ENCODE measurements around the gene SMAP1. TPM values are rescaled to one million over a fixed set of nuclear protein-coding genes. Genes with fewer than 3 reads are reported as not detected.
"Not testable (repeated sequence)": the region's sequence is repeated elsewhere in the genome, so short reads cannot be mapped to it uniquely, and the experiment has no call there.

The SMAP1 gene
- total RNA-seq, 4 donors from 2014 or later = 27.3 to 33.9 (median 32.4) TPM

DNA sequence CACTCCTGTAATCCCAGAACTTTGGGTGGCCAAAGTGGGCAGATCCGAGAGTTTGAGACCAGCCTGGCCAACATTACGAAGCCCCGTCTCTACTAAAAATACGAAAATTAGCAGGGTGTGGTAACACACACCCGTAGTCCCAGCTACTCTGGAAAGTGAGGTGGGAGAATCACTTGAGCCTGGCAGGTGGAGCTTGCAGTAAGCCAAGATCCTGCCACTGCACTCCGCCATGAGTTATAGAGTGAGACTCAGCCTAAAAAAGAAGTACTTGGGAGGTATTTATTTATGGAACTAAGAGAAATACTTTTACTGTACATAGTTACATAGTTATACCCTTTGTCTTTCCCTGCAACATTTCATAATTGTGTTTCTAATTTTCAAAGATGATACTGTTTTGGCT lies 67.8 kb downstream of the SMAP1 start:
- TF ChIP-seq CTCF (IDR thresholded peaks at IDR 0.05) (no peak), POLR2A (IDR thresholded peaks at IDR 0.05) (no peak)
- H3K27ac ChIP-seq = no peak overlapping the region
- WGBS, 2 donors = 96% methylated on average over 6 of the region's 6 CpGs

DNA sequence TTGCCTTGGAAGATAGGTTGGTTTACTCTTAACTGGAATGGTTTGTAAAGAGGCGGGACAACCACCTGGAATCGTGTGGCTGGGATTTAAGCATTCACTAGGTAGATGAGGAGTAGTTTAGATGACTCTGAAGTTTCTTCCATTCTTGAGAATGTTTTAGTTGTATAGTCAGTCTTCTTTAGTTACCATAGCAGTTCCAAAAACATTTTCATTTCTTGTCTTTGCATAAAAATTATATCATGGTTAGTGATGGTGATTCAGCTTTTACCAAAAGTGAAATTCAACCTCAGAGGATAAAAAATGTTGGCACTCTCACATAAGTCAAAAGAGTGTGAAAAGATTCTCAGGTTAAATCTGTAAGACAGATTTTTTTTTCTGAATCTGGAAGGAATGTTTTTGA lies 70.3 kb downstream of the SMAP1 start:
- intact Hi-C loops (cut with DNase I) = no loop called here
- H3K27ac ChIP-seq = no peak overlapping the region
- no peaks in the 10 kb centered on the region for H3K9me3 ChIP-seq
- peaks cover 0 to 6% of the 10 kb centered on the region in 2 donors for H3K4me1 ChIP-seq
- H3K27me3 ChIP-seq = no peaks in the 10 kb centered on the region
- WGBS, 2 donors = 92 to 94% methylated on average over 2 of the region's 2 CpGs
- no peak for DNase-seq
- TF ChIP-seq POLR2A (IDR thresholded peaks at IDR 0.05) (no peak), CTCF (IDR thresholded peaks at IDR 0.05) (no peak)
- no peaks in the 10 kb centered on the region for H3K36me3 ChIP-seq
- no peak overlapping the region for H3K4me3 ChIP-seq (replicated peaks in 1 of 3)

More for the DNA sequence above, 67.8 kb downstream of the SMAP1 start:
- Histone ChIP-seq H3K4me1 (no peaks in the 10 kb centered on the region), H3K36me3 (no peaks in the 10 kb centered on the region), H3K4me3 (replicated peaks in 1 of 3) (no peak overlapping the region), H3K9me3 (no peaks in the 10 kb centered on the region), H3K27me3 (no peaks in the 10 kb centered on the region)
- intact Hi-C loops (cut with DNase I) = no loop called here
- no peak for DNase-seq

DNA sequence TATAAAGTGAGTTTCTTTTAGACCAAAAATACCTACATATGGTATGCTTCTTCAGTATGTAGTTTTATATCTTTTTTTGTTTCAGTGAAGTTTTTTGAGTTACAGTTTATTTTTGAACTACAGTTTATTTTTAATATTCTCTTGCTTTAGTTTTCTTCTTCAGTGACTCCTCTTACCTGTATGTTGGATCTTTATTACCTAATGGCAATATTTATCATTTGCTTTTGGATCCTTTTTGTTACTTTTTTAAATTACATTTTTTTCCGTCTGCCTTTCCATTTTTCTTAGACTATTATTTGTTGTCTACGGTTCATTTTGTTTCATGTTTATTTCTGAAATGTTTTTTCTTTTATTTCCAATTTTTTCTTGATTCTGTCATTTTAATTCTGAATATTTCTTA lies 71.9 kb downstream of the SMAP1 start:
- Histone ChIP-seq H3K27me3 (no peaks in the 10 kb centered on the region), H3K4me3 (replicated peaks in 1 of 3) (no peak overlapping the region), H3K4me1 (peaks cover 0 to 7% of the 10 kb centered on the region in 2 donors), H3K36me3 (no peaks in the 10 kb centered on the region), H3K9me3 (no peaks in the 10 kb centered on the region), H3K27ac (no peak overlapping the region)
- no peak for TF ChIP-seq POLR2A (IDR thresholded peaks at IDR 0.05)
- TF ChIP-seq CTCF (IDR thresholded peaks at IDR 0.05) = no peak
- 98% methylated on average over 2 of the region's 2 CpGs for WGBS, 2 donors
- no peak for DNase-seq
- intact Hi-C loops (cut with DNase I) = no loop called here

- DNase-seq; H3K4me3 ChIP-seq (replicated peaks in 1 of 3); H3K4me1 ChIP-seq; H3K27ac ChIP-seq; H3K9me3 ChIP-seq; intact Hi-C loops (cut with DNase I); H3K36me3 ChIP-seq; H3K27me3 ChIP-seq: not testable (repeated sequence)
- 95 to 98% methylated on average over 2 of the region's 2 CpGs for WGBS, 2 donors
These were observed 73.1 kb downstream of the SMAP1 start for GRCh38 chr6:70740746-70741145.

DNA sequence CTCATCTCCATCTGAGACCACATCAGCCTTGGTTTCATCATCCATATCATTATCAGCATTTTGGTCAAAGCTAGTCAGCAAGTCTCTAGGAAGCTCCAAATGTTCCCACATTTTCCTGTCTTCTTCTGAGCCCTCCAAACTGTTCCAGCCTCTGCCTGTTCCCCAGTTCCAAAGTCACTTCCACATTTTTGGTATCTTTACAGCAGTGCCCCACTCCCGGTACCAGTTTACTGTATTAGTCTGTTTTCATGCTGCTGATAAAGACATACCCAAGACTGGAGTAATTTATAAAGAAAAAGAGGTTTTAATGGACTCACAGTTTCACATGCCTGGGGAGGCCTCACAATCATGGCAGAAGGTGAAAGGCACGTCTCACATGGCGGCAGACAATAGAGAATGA lies 74.8 kb downstream of the SMAP1 start:
- H3K36me3 ChIP-seq; H3K9me3 ChIP-seq; intact Hi-C loops (cut with DNase I); H3K4me3 ChIP-seq (replicated peaks in 1 of 3); H3K27me3 ChIP-seq; H3K4me1 ChIP-seq; DNase-seq: not testable (repeated sequence)
- peak overlapping the region in 2 of 3 donors; percentile 18 to 49 for H3K27ac ChIP-seq
- 86 to 89% methylated on average over 3 of the region's 3 CpGs for WGBS, 2 donors

DNA sequence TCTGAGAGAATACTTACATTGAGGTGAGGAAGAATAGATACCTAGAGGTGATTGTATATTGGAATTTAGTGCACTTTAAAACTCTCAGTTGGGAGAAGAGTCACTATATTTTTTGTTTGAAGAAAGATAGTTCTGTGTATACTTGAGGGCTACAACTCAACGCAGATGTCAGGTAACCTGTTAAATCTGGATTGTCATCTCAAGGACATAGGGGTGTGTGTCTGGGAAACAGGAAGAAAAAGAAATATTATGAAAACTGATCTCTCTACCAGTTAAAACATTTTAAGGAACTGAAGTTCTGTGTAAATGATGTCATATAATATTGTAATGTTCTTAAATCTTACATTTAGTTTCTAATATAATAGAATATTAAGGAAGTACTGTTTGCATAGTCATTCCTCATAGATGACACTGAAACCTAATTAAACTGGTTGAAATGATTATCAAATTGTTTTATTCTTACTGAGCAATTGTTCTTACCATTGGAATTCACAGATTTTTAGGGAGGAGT lies 86.2 kb downstream of the SMAP1 start:
- 54 to 61% methylated on average over 1 of the region's 1 CpG for WGBS, 2 donors

More for the DNA sequence above, 86.2 kb downstream of the SMAP1 start:
- H3K36me3 ChIP-seq = no peaks in the 10 kb centered on the region
- no peaks in the 10 kb centered on the region for H3K27me3 ChIP-seq
- no peak for DNase-seq
- H3K4me3 ChIP-seq (replicated peaks in 1 of 3) = no peak overlapping the region
- intact Hi-C loops (cut with DNase I) = no loop called here
- no peaks in the 10 kb centered on the region for H3K4me1 ChIP-seq
- H3K9me3 ChIP-seq = no peaks in the 10 kb centered on the region
- H3K27ac ChIP-seq = no peak overlapping the region
- TF ChIP-seq CTCF (IDR thresholded peaks at IDR 0.05) (no peak), POLR2A (IDR thresholded peaks at IDR 0.05) (no peak)

Measured in thyroid gland (tissue), 4 donors.